Keratinocyte (primary cell): ENCODE measurements around the gene LDLRAP1. TPM values are rescaled to one million over a fixed set of nuclear protein-coding genes. Genes with fewer than 3 reads are reported as not detected.

Source experiments
- DNase-seq: peaks from one replicate; pipeline ENCODE4 v3.0.0-alpha.2; 2011; ENCODE audit warnings: low read depth, missing footprints, low spot score
- FAIRE-seq: peaks from 2 replicates; lab custom pipeline; 2011; peaks lifted over from hg19 to GRCh38; lab: Jason Lieb, UNC
- H2AFZ ChIP-seq: 2 replicates; pipeline ENCODE4 v1.6.0; 2012; ENCODE audit warnings: low read length, control low read depth, inconsistent platforms; ENCODE audit not compliant: control insufficient read depth
- H3K27ac ChIP-seq: 2 replicates; pipeline ENCODE4 v1.5.1; 2011; ENCODE audit warnings: low read length; ENCODE audit not compliant: control insufficient read depth, insufficient read depth
- H3K27me3 ChIP-seq: 3 replicates; pipeline ENCODE4 v1.6.0; 2011; ENCODE audit warnings: low read length; ENCODE audit not compliant: control insufficient read depth, insufficient read depth; ENCODE audit errors: extremely low read depth
- H3K36me3 ChIP-seq, 2 experiments: 2 replicates in 1 of 2; 3 replicates in 1 of 2; pipeline ENCODE4 v1.5.1; 2011; ENCODE audit warnings: low read length in 2 of 2, mild to moderate bottlenecking in 1 of 2; ENCODE audit not compliant: control insufficient read depth in 2 of 2, insufficient read depth in 2 of 2; ENCODE audit errors: extremely low read depth in 1 of 2
- H3K4me1 ChIP-seq: 3 replicates; pipeline ENCODE4 v1.5.1; 2011; ENCODE audit warnings: low read length; ENCODE audit not compliant: control insufficient read depth, insufficient read depth; ENCODE audit errors: extremely low read depth
- H3K4me2 ChIP-seq: 3 replicates; pipeline ENCODE4 v1.6.0; 2011; ENCODE audit warnings: low read depth, low read length; ENCODE audit not compliant: control insufficient read depth, insufficient read depth; ENCODE audit errors: extremely low read depth
- H3K4me3 ChIP-seq, 3 experiments: fragments of 200-600 bp in 1 of 3; sonication (generic) in 1 of 3; 2 replicates in 2 of 3; 3 replicates in 1 of 3; pipeline ENCODE4 v1.5.1; 2011 to 2016; ENCODE audit warnings: low read length in 3 of 3, mild to moderate bottlenecking in 3 of 3, control low read depth in 2 of 3, inconsistent platforms in 1 of 3, low read depth in 1 of 3, mixed read lengths in 1 of 3, mixed run types in 1 of 3, moderate library complexity in 1 of 3; ENCODE audit not compliant: control insufficient read depth in 2 of 3, insufficient read depth in 2 of 3; ENCODE audit errors: extremely low read depth in 1 of 3
- H3K79me2 ChIP-seq: 2 replicates; pipeline ENCODE4 v1.6.0; 2012; ENCODE audit warnings: low read length; ENCODE audit not compliant: control insufficient read depth, insufficient read depth
- H3K9ac ChIP-seq: 3 replicates; pipeline ENCODE4 v1.6.0; 2011; ENCODE audit warnings: low read length; ENCODE audit not compliant: control insufficient read depth, insufficient read depth; ENCODE audit errors: extremely low read depth
- H3K9me1 ChIP-seq: 3 replicates; pipeline ENCODE4 v1.6.0; 2011; ENCODE audit warnings: low read length; ENCODE audit not compliant: control insufficient read depth, insufficient read depth; ENCODE audit errors: extremely low read depth
- H3K9me3 ChIP-seq: 2 replicates; pipeline ENCODE4 v1.5.1; 2012; ENCODE audit warnings: low read depth, low read length; ENCODE audit not compliant: control insufficient read depth
- H4K20me1 ChIP-seq: 3 replicates; pipeline ENCODE4 v1.6.0; 2011; ENCODE audit warnings: low read length; ENCODE audit not compliant: control insufficient read depth, insufficient read depth; ENCODE audit errors: extremely low read depth
- CTCF ChIP-seq, 3 experiments: IDR thresholded peaks in 1 of 3; conservative IDR thresholded peaks in 1 of 3; optimal IDR thresholded peaks in 1 of 3; 2 replicates in 2 of 3; 3 replicates in 1 of 3; pipeline versions ENCODE3 to v1.5.1; 2011; ENCODE audit warnings: low read length in 3 of 3, mild to moderate bottlenecking in 3 of 3, moderate library complexity in 2 of 3, control low read depth in 1 of 3, inconsistent platforms in 1 of 3; ENCODE audit not compliant: insufficient read depth in 2 of 3; ENCODE audit errors: extremely low read depth in 1 of 3
- EZH2 ChIP-seq: IDR thresholded peaks from one replicate; pipeline ENCODE4 v1.6.1; 2012; ENCODE audit warnings: inconsistent platforms, mild to moderate bottlenecking, low read length, moderate library complexity
- dilution Hi-C: fragments of 300-500 bp; cut with MboI; formaldehyde crosslinking; loops from one replicate; pipeline ENCODE4 v1.7.0; 2020; ENCODE audit warnings: low sequenced_read_pairs; ENCODE audit not compliant: extremely low pct_ligation_motif_present
- polyA plus RNA-seq, 5 experiments: library from polyadenylated mRNA; depleted of rRNA in 3 of 5; stranded (reverse) in 3 of 5; stranded (forward) in 1 of 5; unstranded in 1 of 5; fragments of >200 nt; gene quantifications; 1 replicate in 1 of 5; 2 replicates in 3 of 5; 3 replicates in 1 of 5; pipeline versions ENCODE4 v1.2.1 to v1.2.3, GENCODE V29; 2011 to 2012; ENCODE audit warnings: missing spikeins in 2 of 5, low read depth in 1 of 5, low replicate concordance in 1 of 5

The LDLRAP1 gene
- polyA plus RNA-seq, 1 donor (not counting 4 experiments of a cell fraction or from before 2014, with no cell fraction given), result 22.3 TPM

GRCh38 chr1:25573961-25574360 is 30.6 kb downstream of the LDLRAP1 start:
- DNase-seq, result no peak
- dilution Hi-C loops, result no loop called here

GRCh38 chr1:25575191-25575590 is 31.8 kb downstream of the LDLRAP1 start:
- Histone ChIP-seq H4K20me1 (no peaks in the 10 kb centered on the region), H3K9ac (no peak overlapping the region), H3K4me1 (peaks cover 7% of the 10 kb centered on the region), H3K4me2 (no peak overlapping the region), H3K36me3 (no peaks in the 10 kb centered on the region), H3K79me2 (no peaks in the 10 kb centered on the region), H3K27me3 (no peaks in the 10 kb centered on the region), H3K4me3 (no peak overlapping the region), H3K9me1 (no peaks in the 10 kb centered on the region), H3K9me3 (no peaks in the 10 kb centered on the region), H3K27ac (no peak overlapping the region), H2AFZ (no peak overlapping the region)
- FAIRE-seq (no peak), DNase-seq (no peak)
- no peak for TF ChIP-seq EZH2
- TF ChIP-seq CTCF (optimal IDR thresholded peaks at IDR 0.05 in 1 of 3, IDR thresholded peaks at IDR 0.05 in 1 of 3, conservative IDR thresholded peaks at IDR 0.05 in 1 of 3; ENCODE audit: extremely low read depth in 1 of 3, insufficient read depth in 2 of 3, low read length in 3 of 3), result no peak
- dilution Hi-C loops, result no loop called here

More at GRCh38 chr1:25573961-25574360, 30.6 kb downstream of the LDLRAP1 start:
- no peak overlapping the region for H3K27ac ChIP-seq
- H3K27me3 ChIP-seq, result no peaks in the 10 kb centered on the region
- no peaks in the 10 kb centered on the region for H3K9me1 ChIP-seq
- H4K20me1 ChIP-seq, result no peaks in the 10 kb centered on the region
- H3K4me3 ChIP-seq, result no peak overlapping the region
- no peaks in the 10 kb centered on the region for H3K9me3 ChIP-seq
- no peak overlapping the region for H2AFZ ChIP-seq
- no peak for FAIRE-seq
- no peaks in the 10 kb centered on the region for H3K36me3 ChIP-seq
- H3K9ac ChIP-seq, result no peak overlapping the region
- TF ChIP-seq CTCF (optimal IDR thresholded peaks at IDR 0.05 in 1 of 3, IDR thresholded peaks at IDR 0.05 in 1 of 3, conservative IDR thresholded peaks at IDR 0.05 in 1 of 3; ENCODE audit: extremely low read depth in 1 of 3, insufficient read depth in 2 of 3, low read length in 3 of 3), result no peak
- no peak for TF ChIP-seq EZH2
- no peak overlapping the region for H3K4me2 ChIP-seq
- H3K79me2 ChIP-seq, result no peaks in the 10 kb centered on the region
- H3K4me1 ChIP-seq, result peaks cover 15% of the 10 kb centered on the region
